GDM1 (cell line): ENCODE data around the gene GNAI3.

Experiments
- DNase-seq: peaks from one replicate; lab custom pipeline; 2025; lab: John Stamatoyannopoulos, UW

The GNAI3 gene

GRCh38 chr1:109598655-109599054 lies 50.2 kb downstream of the GNAI3 start:
- no peak for DNase-seq

- DNase-seq = no peak
These were observed 54.8 kb downstream of the GNAI3 start for GRCh38 chr1:109603229-109603628.

GRCh38 chr1:109605381-109605780 lies 57.0 kb downstream of the GNAI3 start:
- DNase-seq = no peak

GRCh38 chr1:109609881-109610280 lies 61.5 kb downstream of the GNAI3 start:
- DNase-seq = no peak

GRCh38 chr1:109610609-109611307 lies 62.3 kb downstream of the GNAI3 start:
- no peak for DNase-seq

GRCh38 chr1:109611308-109611990 lies 63.0 kb downstream of the GNAI3 start:
- no peak for DNase-seq

- no peak for DNase-seq
These were observed 65.1 kb downstream of the GNAI3 start for GRCh38 chr1:109613361-109614147.

GRCh38 chr1:109615879-109616278 lies 67.5 kb downstream of the GNAI3 start:
- peak; percentile 91 for DNase-seq

- no peak for DNase-seq
These were observed 68.0 kb downstream of the GNAI3 start for GRCh38 chr1:109616391-109616790.

- DNase-seq = no peak
These were observed 68.9 kb downstream of the GNAI3 start for GRCh38 chr1:109617291-109617801.

- DNase-seq = no peak
These were observed 70.5 kb downstream of the GNAI3 start for GRCh38 chr1:109618661-109619575.

- DNase-seq = peak; percentile 58
These were observed 71.4 kb downstream of the GNAI3 start, which contains the start of the genes AMPD2 and GNAT2 for GRCh38 chr1:109619576-109620400. TSS of gene AMPD2 (plus strand) at chr1:109619837. CDS start at chr1:109621176, 1,339 bp downstream. TSS of gene GNAT2 (minus strand) at chr1:109619616. CDS start at chr1:109612870, 6,746 bp downstream.

GRCh38 chr1:109620401-109620791 lies 72.0 kb downstream of the GNAI3 start:
- DNase-seq = no peak

GRCh38 chr1:109620841-109621286 lies 72.4 kb downstream of the GNAI3 start:
- DNase-seq = peak; percentile 97

- DNase-seq = no peak
These were observed 73.1 kb downstream of the GNAI3 start for GRCh38 chr1:109621379-109622136.

GRCh38 chr1:109622137-109622892 lies 73.9 kb downstream of the GNAI3 start:
- no peak for DNase-seq

- no peak for DNase-seq
These were observed 74.5 kb downstream of the GNAI3 start for GRCh38 chr1:109622895-109623294.

- DNase-seq = no peak
These were observed 75.3 kb downstream of the GNAI3 start for GRCh38 chr1:109623601-109624161.
